Stimulated activated CD4-positive, alpha-beta T cell treated with anti-CD3 and anti-CD28 coated beads, Interleukin-12 subunit alpha, Interleukin-12 subunit beta, amount 100 ng/mL, for 4 hours (primary cell): Measurements from ENCODE around the gene LYPD4.
A peak's percentile ranks its signal among the peaks of the same experiment; 100 is the strongest.

Source experiments
- DNase-seq: peaks from one replicate; pipeline ENCODE4 v3.0.0-alpha.2; 2020

Gene LYPD4

DNA sequence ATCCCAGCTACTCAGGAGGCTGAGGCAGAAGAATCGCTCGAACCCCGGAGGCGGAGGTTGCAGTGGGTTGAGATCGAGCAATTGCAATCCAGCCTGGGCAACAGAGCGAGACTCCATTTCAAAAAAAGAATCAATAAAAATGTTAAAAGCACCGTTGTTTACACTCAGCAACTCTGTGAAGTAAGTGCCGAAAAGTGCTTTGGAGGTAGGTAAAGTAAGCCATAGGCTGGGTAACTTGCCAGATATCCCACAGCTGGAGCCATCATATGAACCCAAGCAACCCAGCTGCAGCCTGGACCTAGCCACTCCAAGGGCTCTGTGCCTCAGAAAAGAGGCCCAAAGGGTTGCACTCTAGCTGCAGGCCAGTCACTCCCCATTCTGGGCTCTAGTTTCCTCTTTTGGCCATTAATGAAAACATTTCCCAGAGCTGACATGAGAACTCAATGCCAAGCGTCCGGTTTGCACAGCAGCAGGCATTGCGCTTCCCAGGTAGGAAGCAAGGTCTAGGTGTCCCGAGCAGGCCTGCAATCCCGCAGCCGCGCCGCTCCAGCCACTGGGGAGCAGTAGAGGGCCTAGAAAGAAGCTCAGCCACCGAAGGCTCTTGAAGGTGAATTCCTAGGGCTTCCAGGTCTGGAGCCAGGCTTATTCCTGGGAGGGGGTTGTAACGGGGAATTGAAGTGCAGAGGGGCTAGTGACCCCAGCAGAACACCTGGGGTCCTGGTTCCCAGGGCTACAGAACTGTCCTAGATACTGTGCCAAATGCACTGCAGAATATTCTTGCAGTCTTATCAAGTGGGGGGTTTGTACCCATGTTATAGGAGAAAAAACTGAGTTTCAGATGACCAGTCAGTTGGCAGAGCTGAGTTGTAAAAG, 28.5 kb upstream of the LYPD4 start:
- peak; percentile 70 for DNase-seq

DNA sequence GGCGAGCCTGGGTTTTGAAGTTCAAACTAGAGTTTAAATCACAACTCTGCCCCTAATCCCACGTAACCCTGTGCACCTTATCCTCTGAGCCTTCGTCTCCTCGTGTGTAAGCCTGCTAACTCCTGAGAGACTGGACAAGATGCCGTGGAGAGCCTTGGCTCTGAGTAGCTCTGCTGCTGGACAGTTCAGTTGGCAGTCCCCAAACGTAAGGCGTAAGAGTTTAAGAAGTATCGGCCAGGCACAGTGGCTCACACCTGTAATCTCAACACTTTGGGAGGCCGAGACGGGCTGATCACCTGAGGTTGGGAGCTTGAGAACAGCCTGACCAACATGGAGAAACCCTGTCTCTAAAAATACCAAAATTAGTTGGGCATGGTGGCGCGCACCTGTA, 27.9 kb upstream of the LYPD4 start:
- no peak for DNase-seq

DNA sequence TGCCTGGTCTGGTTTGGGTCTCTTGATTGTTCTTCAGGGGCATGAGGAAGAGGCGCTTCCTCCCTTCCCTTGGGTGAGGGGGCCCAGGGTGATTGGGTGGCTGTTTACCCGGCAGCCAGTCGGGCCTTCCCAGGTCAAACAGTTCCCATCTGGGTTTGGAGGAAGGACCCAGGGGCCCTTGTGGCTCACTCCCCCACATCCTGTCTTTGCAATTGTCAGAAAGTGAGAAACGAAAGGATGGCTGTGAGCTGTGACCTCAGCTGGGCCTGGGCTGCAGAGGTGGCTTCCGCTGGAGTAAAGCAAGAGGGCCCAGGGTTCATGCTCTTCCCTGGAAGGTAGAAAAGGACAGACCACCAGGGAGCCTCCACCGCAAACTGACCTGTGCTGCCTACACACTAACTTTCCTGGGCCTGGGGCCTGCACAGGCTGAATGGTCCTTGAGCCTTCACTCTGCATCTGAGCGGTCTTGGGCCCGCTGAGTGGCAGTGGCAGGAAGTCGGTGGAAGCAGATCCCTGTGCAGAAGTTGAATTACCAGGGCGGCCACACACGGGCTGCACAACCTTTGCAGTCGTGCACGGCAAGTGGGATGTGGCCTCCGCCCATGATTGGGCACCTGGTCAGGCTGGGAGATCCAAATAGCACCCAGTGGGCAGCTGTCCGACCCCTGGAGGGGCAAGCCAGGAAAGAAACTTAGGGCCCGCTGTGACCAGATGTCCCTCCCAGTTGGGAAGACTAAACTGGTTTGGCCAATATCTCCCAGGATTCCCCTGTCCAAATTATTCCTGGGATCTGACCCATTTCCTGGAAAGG, 27.3 kb upstream of the LYPD4 start:
- peak; percentile 44 for DNase-seq

DNA sequence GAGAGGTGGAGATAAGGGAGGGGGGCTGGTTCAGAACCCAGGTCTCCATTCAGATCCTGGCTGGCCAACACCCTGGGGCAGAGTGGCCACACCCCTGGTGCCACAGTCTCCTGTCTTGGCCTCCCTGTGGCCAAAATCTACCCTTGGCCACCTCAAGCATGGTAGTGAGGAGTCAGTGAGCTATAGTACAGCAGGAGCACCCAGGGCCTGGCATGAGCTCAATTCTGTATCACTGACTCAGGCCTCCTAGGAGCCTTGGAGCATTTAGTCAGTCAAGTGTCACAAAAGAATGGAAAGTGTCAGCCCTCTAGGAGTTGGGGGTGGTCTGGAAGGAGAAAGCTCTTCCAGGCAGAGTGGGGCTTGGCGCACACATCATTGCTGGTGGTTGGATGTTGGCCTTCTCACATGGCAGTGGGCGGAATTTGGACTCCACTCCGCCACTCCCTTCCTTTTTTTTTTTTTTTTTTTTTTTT, 26.0 kb upstream of the LYPD4 start:
- no peak for DNase-seq

DNA sequence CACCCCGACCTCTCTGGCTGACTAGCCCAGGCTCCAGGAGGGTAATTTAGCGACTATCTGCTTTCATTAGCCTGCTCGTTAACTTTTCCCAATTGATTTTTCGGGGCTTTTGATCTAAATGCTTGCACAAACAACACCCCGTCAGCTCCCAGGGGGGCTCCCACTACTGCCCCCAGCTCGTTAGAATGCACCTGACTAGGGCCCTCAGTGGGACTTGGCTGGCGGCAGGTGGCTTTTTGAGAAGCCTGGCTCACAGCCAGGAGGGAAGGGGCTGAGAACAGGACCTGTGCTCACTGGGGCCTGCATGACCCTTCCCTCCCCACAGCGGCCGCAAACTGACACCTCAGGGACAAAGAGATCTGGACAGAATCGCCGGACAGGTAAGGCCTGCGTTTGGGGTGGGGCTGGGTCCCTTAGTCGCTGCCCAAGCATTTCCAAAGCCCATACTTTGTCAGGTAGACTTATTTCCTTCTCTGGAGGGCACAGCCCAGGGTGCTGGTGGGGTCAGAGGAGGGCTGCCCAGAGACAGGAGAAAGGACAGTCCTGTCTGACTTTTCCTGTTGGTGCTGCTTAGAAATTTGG, 25.0 kb upstream of the LYPD4 start:
- no peak for DNase-seq

DNA sequence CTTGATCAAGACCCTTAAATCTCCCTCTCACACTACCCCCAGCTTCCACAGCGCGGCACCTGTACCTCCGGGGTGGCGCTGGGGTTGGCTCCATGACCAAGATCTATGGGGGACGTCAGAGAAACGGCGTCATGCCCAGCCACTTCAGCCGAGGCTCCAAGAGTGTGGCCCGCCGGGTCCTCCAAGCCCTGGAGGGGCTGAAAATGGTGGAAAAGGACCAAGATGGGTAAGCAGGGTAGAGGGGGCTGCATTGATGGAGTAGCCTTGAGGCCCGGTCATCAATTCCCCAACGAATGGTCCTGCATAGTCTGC, 24.5 kb upstream of the LYPD4 start:
- no peak for DNase-seq

DNA sequence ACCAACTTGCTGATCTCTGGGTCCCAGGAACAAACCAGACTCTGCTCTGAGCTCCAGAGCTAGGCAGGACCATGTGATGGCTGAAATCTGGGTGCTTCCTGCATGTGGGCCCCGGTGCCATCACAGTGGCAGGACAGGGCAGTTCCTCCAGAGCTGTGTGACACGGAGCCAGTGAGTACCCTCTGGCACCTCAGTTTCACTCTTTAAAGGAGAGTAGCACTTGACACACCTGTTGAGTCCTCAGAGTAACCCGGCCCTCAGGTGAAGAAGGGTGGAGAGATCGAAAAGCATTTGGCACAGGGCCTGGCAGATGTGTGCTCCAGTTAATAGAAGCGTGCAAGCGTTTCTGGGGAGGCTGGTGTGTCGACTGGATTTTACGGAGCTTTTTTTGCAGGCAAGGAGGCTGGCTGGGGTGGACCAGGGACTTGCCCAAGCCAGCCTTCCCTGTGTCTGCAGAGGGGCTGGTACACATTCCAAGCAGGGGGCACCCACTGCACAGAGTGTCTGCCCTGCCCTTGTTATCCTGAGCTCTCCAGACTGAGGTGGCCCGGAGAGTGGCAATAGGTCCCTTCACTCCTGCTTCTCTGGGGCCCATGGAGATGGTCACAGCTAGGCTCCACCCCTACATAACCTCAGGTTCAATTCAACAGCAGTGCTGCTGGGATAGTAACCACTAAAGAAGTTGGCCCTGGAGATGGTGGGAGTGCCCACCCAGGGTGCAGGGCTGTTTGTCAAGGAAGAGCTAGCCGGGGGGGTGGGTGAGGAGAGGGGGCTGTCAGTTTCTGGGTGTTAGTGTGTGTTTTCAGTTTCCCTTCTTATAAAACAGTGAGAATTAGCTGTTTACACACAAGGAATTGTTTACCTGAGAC, 23.9 kb upstream of the LYPD4 start:
- no peak for DNase-seq

DNA sequence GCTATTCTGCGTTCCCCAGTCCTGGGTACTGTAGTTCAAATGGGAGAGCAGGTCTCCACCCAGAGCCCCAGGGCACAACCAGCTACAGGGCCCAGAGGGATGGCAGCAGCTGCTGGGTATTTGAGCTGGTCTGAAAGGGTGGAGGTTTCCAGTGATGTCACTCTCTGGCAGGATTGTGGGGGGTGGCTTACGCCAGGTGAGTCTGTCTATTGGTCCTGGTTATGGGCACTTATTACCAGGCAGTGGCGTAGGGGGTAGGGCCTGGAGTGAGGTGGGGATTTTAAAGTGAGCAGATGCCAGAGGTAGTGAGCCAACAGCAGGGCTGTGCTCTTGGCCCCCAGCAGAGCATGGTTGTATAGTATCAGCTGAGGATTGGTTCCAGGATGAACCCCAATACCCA, 21.8 kb upstream of the LYPD4 start:
- no peak for DNase-seq

DNA sequence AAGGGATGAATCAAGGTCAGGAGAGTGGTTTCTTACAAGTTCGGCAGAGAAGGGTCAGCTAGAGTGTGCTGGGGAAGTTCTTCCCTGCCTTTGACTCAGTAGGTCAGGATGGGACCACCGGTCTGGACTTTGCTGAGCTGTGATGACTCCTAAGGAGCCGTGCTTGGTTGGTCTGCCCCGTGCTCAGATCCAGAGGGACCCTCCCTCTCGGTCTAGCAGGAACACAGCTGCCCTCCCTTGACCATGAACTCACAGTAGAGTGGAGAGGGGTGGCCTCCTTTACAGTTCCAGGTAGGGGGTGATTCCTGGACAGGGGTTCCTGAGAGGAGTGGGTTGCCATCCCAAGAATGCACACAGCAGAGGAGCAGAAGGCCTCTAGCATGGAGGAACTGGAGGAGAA, 19.9 kb upstream of the LYPD4 start:
- no peak for DNase-seq

DNA sequence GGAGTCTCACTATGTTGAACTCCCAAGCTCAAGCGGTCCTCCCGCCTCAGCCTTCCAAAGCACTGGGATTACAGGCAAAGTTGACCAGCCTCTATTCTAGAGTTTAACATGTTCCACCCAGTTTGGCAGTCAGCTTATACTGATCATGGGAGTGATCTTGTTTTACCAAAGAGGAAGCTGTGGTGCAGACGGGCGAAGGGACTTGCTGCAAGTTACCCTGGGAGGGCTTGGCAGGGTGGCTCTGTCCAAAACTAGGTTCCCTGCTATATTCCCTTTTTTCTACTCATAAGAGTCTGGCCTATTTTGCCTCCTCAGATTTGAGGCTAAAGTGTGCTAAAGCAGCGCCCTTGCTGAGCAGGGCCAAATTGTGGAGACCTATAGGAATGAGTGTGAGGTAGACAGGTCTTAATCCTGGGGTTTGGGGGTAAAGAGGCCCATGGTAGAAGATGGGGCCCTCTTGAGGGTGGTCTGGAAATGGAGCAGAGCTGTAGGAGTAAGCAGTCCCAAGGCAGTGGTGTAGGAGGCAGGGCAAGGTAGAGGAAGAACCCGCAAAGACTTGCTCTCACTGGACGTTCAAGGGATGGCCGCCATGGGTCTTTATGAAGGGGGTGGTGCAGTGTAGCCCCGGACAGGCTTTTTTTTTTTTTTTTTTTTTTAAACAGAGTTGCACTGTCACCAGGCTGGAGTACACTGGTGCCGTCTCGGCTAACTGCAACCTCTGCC, 18.9 kb upstream of the LYPD4 start:
- no peak for DNase-seq

DNA sequence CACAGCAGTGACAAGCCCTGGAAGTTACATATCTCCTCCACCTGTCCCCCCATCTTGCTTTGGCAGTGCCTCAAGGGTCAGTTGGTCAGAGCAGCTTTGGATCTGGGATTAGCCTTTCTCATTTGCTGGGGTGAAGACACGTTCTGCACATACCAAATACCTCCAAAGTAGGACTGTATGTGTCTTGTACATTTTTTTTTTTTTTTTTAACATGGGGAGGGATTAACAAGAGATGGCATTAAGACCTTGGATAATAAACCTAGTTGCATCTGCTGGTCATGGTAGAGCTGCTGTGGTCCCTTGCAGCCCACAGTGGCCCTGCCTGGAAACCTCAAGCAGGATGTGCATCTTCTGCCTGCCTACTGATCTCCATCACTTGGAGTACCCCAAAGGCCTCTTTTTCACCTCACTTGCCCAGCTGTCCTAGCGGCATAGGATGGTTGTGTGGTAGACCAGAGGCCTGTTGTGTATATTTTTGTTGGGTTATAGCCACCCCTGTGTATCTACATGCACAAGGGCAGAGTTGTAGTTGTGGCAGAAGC, 18.0 kb upstream of the LYPD4 start:
- no peak for DNase-seq

DNA sequence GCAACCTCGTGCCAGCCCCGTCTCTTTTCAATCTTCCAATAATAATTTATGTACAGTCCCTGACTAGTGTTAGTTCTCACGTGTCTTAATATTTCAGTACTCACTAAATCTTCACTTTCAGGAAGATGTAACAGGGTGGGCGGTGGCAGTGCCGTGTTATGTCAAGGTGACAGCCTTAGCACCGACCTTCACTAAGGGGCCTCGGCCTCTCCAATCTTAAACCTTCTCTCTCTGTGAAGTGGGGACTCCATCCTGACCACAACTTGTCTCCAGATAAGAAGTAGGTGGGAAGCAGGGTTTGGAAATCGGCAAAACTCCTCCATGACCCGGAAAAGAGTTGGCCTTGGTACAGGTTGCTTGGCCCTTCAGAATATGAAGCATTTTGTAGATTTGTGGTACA, 17.4 kb upstream of the LYPD4 start:
- no peak for DNase-seq

DNA sequence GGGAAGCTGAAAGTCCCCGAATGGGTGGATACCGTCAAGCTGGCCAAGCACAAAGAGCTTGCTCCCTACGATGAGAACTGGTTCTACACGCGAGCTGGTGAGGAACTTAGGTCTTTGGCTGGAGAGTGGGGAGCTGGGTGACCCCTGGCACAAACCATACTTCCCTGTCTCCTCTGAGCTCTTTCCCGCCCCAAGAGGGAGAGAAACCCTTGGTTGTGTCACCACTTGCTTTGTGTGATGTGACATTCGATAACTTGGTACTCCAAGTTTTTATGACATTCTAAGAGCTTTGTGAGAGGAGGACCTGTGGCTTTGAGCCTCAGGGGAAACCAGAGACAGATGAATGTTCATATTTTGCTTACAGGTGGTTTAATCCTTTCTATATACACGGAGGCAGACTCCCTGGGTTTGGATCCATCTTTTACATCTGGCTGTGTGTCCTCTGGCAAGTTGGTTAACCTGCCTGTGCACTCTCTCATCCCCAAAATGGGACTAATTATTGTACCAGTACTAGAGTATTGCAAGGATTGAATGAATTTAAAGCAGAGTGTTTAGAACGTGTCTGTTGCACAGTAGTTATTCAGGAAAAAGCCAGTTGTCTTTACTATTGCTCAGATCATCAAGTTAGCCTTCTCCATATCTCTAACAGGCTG, 16.8 kb upstream of the LYPD4 start:
- no peak for DNase-seq

DNA sequence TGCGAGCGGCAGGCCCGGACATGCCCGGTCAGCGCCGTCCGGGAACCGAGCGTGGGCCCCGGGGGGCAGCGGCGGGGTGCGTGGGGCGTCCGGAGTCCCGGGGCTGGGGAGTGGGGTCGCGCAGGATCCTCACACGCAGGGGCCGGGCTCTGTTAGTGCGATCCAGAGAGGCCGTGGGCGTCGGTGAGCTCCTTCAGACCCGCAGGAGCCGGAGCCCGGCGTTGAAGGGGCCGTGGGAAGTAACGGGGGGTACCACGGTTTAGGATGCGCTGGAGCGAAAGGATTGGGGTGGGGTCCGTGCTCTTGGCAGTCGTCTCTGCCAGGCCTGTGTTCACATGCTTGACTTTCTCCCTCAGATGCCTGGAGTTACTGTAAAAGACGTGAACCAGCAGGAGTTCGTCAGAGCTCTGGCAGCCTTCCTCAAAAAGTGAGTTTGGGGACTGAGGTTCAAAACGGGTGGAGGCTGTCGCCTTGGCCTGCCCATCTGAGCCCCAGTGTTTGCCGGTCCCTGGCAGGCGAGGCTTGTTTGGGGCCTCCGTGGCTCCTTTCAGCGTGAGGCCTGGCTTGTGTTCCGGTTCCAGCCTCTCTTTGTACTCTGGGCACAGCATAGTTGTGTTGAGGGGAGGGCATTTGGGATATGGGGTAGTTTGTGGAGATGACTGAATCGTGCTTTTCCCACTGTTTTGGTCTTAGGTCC, 16.1 kb upstream of the LYPD4 start:
- DNase-seq = no peak

DNA sequence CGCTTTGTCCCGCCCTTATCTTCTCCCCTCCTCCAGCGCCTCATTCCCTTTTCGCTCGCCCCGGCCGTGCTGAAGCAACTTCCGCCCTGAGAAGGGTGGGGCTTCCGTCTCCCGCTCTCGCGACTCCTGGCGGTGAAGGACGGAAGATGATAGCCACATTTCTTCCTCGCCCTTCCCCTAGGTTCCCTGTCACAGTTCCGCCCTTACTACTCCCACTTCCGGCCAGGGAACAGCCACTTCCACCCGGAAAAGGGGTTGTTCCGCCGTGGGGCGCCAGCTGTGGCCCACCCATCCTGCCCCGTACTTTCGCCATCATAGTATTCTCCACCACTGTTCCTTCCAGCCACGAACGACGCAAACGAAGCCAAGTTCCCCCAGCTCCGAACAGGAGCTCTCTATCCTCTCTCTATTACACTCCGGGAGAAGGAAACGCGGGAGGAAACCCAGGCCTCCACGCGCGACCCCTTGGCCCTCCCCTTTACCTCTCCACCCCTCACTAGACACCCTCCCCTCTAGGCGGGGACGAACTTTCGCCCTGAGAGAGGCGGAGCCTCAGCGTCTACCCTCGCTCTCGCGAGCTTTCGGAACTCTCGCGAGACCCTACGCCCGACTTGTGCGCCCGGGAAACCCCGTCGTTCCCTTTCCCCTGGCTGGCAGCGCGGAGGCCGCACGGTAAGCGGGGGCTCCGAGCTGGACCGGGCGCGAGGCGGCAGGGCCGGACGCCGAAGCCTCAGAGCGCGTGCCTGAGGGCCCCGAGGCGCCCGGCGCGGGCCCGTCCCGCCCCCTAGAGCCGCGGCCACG, 15.3 kb upstream of the LYPD4 start, which contains the start of gene RPS19:
Gene RPS19, plus strand, starts transcription at position 638 of the 801 bp plus-strand sequence. CDS start 520 bp downstream, outside the sequence.
- DNase-seq = peak; percentile 98

DNA sequence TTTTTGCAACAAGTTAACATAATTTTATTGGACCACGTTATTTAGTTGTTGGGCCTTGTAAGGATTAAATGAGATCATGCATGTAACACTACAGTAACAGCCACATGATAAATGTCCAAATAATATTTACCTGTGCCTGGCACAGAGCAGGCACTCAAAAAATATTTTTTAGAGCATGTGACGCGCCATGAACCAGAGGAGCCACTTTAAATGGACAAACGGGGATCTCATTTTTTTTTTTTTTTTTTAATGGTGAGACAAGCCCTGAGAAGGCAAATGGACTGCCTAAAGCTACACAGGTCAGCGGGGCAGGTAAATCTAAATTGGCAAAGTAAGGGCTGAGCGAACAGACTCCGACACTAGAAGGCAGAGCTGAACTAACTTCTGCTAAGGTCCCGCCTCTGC, 14.7 kb upstream of the LYPD4 start:
- DNase-seq = no peak

DNA sequence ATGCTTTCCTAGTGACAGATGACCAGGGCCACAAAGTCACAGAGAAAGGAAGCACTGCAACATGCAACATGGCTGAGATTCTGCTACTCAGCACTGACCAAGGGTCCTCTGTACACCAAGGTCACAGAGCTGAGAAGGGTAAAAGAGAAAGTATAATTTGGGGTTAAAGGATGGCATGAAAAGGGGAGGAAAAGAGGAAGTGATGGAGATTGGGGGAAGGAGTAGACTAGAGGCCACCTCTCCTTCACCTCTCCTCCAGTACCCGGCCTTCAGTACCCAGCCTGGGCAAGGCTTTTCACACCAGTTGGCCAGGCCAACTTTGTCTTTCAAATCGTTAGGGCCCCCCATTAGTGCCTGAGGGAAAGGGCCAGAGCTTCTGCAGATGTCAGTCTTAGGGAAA, 9.3 kb upstream of the LYPD4 start:
- no peak for DNase-seq

DNA sequence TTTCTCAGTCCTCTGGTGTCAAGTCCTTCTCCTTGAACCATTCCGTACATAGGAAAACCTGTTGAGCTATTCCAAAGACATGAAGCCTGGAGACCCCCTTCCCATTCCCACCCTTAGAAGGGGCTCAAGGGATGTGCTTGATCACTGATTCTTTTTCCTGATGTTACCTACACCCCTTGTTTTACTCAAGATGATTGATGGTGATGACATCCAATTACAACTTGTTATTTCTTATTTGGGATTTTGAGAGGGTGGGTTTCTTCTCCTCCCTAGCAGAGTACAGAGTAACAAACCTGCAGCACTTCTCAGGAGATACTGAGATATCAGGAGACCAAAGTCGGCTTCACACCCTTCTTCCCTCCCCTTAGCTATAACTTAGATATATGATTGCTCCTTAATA, 8.9 kb upstream of the LYPD4 start:
- DNase-seq = no peak

DNA sequence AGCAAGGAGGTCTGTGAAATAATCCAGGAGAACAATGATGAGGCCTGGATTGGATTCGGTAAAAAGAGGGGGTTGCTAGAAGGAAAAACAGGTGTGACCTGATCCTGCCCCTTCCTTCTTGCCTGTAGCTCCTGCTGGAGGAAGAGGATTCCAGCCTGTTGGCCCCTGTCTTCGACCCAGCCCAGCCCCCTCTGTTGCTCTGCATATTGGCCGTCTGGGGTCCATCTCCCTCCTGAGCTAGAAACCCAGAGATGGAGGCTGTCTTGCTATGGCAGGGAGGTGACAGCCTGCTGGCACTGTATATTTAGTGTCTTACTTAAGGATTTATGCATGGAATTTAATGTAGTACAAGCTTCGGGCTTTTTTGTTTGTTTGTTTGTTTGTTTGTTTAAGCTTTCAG, 7.0 kb upstream of the LYPD4 start:
- DNase-seq = no peak

DNA sequence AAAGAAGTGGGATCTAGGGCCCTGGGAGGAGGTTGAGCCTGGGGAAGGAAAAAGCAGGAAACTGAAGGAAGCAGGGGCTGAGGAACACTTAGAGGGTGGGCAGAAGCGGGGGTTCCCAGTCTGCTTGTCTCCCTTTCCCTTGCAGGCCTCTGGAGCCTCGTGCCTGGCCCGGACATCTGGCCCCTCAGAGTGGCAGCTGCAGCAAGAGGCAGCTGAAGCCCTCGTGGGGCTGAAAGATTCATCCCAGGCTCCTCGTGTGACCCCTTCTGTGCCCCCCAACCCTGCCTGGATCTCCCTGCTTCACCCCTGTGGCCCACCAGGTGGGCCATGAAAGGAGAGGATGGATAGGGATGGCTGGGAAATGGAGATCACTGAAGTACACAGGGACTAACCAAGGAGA, 5.9 kb upstream of the LYPD4 start:
- DNase-seq = no peak
